Neural cell (in vitro differentiated cells): ENCODE results near the gene ZNF497. TPM values are rescaled to one million over a fixed set of nuclear protein-coding genes. Genes with fewer than 3 reads are reported as not detected.

Experiments used
- H2AFZ ChIP-seq: fragments of 200-600, 300-800 bp; sonication (generic), shearing (Covaris generic); 2 replicates; pipeline ENCODE4 v1.6.0; 2014; ENCODE audit warnings: low read depth, mild to moderate bottlenecking, antibody characterized with exemption, low read length, moderate library complexity
- H3F3A ChIP-seq: fragments of 200-600 bp; shearing (Covaris generic); 2 replicates; pipeline ENCODE4 v1.6.1; 2016; ENCODE audit warnings: mild to moderate bottlenecking, moderate library complexity, mixed read lengths, antibody characterized with exemption, low read length; ENCODE audit not compliant: insufficient read depth, poor library complexity, severe bottlenecking
- H3K27ac ChIP-seq: fragments of 200-600, 300-800 bp; sonication (generic), shearing (Covaris generic); 2 replicates; pipeline ENCODE4 v1.5.1; 2014; ENCODE audit warnings: mild to moderate bottlenecking, low read length, moderate library complexity
- H3K27me3 ChIP-seq: fragments of 300-800, 200-600 bp; sonication (generic), shearing (Covaris generic); 2 replicates; pipeline ENCODE4 v1.6.0; 2014; ENCODE audit warnings: mild to moderate bottlenecking, low read depth, low read length, moderate library complexity; ENCODE audit not compliant: insufficient read depth
- H3K36me3 ChIP-seq: fragments of 300-800, 200-600 bp; sonication (generic), shearing (Covaris generic); 2 replicates; pipeline ENCODE4 v1.5.1; 2014; ENCODE audit warnings: mild to moderate bottlenecking, antibody characterized with exemption, low read length, moderate library complexity; ENCODE audit not compliant: insufficient read depth
- H3K4me2 ChIP-seq: fragments of 300-800, 200-600 bp; sonication (generic), shearing (Covaris generic); 2 replicates; pipeline ENCODE4 v1.6.0; 2014; ENCODE audit warnings: mild to moderate bottlenecking, low read length
- H3K4me3 ChIP-seq: fragments of 300-800, 200-600 bp; sonication (generic), shearing (Covaris generic); 2 replicates; pipeline ENCODE4 v1.5.1; 2014; ENCODE audit warnings: mild to moderate bottlenecking, low read length, moderate library complexity
- H3K79me2 ChIP-seq: fragments of 200-600 bp; shearing (Covaris generic); replicated peaks from 2 replicates; pipeline ENCODE4 v1.6.0; 2014; ENCODE audit warnings: mild to moderate bottlenecking, low read length, moderate library complexity; ENCODE audit not compliant: insufficient read depth
- H3K9ac ChIP-seq: fragments of 300-800, 200-600 bp; sonication (generic), shearing (Covaris generic); 2 replicates; pipeline ENCODE4 v1.6.1; 2016; ENCODE audit warnings: mild to moderate bottlenecking, low read length, mixed read lengths
- H3K9me2 ChIP-seq: fragments of 200-600 bp; shearing (Covaris generic); 2 replicates; pipeline ENCODE4 v1.6.1; 2016; ENCODE audit warnings: mild to moderate bottlenecking, low read length, mixed read lengths; ENCODE audit not compliant: insufficient read depth
- H3K9me3 ChIP-seq: fragments of 200-600, 300-800 bp; sonication (generic), shearing (Covaris generic); 2 replicates; pipeline ENCODE4 v1.6.1; 2016; ENCODE audit warnings: mild to moderate bottlenecking, mixed run types, low read length, moderate library complexity, mixed read lengths
- H4K20me1 ChIP-seq: fragments of 200-600 bp; shearing (Covaris generic); 2 replicates; pipeline ENCODE4 v1.6.1; 2016; ENCODE audit warnings: mild to moderate bottlenecking, mixed run types; ENCODE audit not compliant: insufficient read depth
- EP300 ChIP-seq: fragments of 450-650 bp; conservative IDR thresholded peaks from 2 replicates; pipeline ENCODE4 v1.6.1; 2014; ENCODE audit warnings: antibody characterized with exemption, mild to moderate bottlenecking, moderate library complexity; ENCODE audit not compliant: poor library complexity, severe bottlenecking
- EZH2 ChIP-seq: fragments of 200-600, 300-800 bp; shearing (Covaris generic), sonication (generic); IDR thresholded peaks from 2 replicates; pipeline ENCODE4 v1.6.1; 2014; ENCODE audit warnings: antibody characterized with exemption, low read length, borderline replicate concordance, mild to moderate bottlenecking; ENCODE audit not compliant: insufficient read depth, poor library complexity, severe bottlenecking
- MXI1 ChIP-seq: fragments of 450-650 bp; conservative IDR thresholded peaks from 2 replicates; pipeline ENCODE4 v1.6.1; 2014; ENCODE audit warnings: antibody characterized with exemption, mild to moderate bottlenecking; ENCODE audit not compliant: poor library complexity, severe bottlenecking
- POLR2AphosphoS5 ChIP-seq: IDR thresholded peaks from 2 replicates; pipeline ENCODE4 v1.6.1; 2012
- RAD21 ChIP-seq: fragments of 450-650 bp; conservative IDR thresholded peaks from 2 replicates; pipeline ENCODE4 v1.6.1; 2014; ENCODE audit warnings: antibody characterized with exemption, mild to moderate bottlenecking, moderate library complexity
- SMC3 ChIP-seq: fragments of 450-650 bp; conservative IDR thresholded peaks from 2 replicates; pipeline ENCODE4 v1.6.1; 2014; ENCODE audit warnings: antibody characterized with exemption, mild to moderate bottlenecking, moderate library complexity; ENCODE audit not compliant: poor library complexity
- TAF1 ChIP-seq: IDR thresholded peaks from 2 replicates; pipeline ENCODE4 v1.6.1; 2012; ENCODE audit warnings: low read depth
- polyA plus RNA-seq: library from polyadenylated mRNA; depleted of rRNA; stranded (reverse); fragments of >200 nt; gene quantifications from 2 replicates; pipeline ENCODE4 v1.2.3, GENCODE V29; 2014
- TF ChIP-seq, protein P1 (sequence below): fragments of 450-650 bp; IDR thresholded peaks from 2 replicates; pipeline ENCODE4 v1.5.1; 2014; ENCODE audit warnings: antibody characterized with exemption, mild to moderate bottlenecking, moderate library complexity; ENCODE audit not compliant: poor library complexity, severe bottlenecking
- TF ChIP-seq, protein P2 (sequence below): IDR thresholded peaks from 2 replicates; pipeline ENCODE4 v1.6.1; 2012; ENCODE audit warnings: borderline replicate concordance

The ZNF497 gene
- polyA plus RNA-seq, 1 donor from 2014 or later, result 13.7 TPM

DNA sequence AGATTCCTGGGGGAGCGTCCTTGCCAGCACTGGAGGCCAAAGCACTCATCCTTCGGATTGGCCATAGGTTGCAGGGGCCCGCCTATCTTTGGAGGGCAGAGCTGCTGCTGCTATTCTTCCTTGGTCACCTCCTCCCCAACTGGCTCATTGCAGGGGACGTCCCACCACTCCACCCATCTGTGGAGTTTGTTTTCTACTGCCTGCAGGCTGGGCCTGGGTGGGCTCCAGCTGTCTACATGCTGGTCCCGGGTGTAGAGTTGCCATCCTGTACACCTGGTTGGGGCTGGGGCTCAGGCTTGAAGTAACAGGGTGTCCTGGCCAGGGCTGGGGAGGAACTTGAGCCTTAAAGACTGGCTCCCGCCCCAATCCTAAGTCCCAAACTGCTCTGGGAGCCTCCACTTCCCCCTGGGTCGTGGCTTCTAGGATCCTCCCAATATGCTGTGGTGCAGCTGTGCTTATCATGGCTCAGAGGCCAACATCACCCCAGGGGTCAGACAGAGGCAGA lies 35.0 kb upstream of the ZNF497 start:
- H3K27me3 ChIP-seq, result no peaks in the 10 kb centered on the region
- H3K4me2 ChIP-seq, result no peak overlapping the region
- no peak overlapping the region for H3K27ac ChIP-seq
- H3K79me2 ChIP-seq, result peaks cover 12% of the 10 kb centered on the region
- H3K36me3 ChIP-seq, result no peaks in the 10 kb centered on the region
- no peaks in the 10 kb centered on the region for H3F3A ChIP-seq
- no peak overlapping the region for H3K9ac ChIP-seq
- H3K4me3 ChIP-seq, result no peak overlapping the region
- H4K20me1 ChIP-seq, result no peaks in the 10 kb centered on the region
- no peak for TF ChIP-seq SMC3
- no peaks in the 10 kb centered on the region for H3K9me2 ChIP-seq
- H2AFZ ChIP-seq, result no peak overlapping the region
- H3K9me3 ChIP-seq, result no peaks in the 10 kb centered on the region

DNA sequence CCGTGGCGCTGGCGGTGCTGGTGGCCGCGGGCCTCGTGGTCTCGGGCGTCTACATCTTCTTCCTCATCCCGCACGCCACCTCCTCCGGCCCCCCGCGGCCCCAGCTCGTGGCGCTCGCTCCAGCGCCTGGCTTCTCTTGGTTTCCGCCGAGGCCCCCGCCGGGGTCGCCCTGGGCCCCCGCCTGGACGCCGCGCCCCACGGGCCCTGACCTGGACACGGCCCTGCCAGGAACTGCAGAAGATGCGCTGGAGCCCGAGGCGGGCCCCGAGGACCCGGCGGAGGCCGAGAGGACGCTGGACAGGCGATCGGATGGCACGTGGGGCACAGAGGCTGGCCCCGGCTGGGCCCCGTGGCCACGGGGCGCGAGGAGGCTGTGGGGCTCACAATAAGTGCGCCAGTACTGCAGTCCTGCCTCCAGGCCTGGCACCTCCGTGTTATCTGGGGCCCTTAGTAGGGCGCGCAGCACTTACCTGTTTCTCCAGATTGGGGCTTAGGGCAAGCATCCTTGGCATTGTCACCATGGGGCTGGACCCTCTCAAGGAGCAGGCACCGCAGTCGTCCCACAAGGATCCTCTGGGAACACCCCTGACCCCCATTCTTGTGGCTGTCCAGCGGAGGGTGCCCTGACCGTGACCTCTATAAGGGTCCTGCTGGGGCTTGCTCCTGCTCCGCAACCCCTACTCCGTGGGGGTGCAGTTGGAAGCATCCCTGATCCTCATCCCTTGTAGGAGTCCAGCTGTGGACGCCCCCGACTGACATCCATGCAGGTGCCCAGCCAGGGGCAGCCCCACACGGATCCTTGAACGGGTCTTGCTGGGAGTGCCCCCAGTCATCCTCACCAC lies 34.4 kb upstream of the ZNF497 start:
- Histone ChIP-seq H3K27me3 (no peaks in the 10 kb centered on the region), H3K9me3 (no peaks in the 10 kb centered on the region), H3K9ac (no peak overlapping the region), H2AFZ (no peak overlapping the region), H3K27ac (no peak overlapping the region), H3K9me2 (no peaks in the 10 kb centered on the region), H3K36me3 (no peaks in the 10 kb centered on the region), H3K4me3 (no peak overlapping the region), H3K4me2 (no peak overlapping the region), H3K79me2 (peaks cover 7% of the 10 kb centered on the region), H3F3A (no peaks in the 10 kb centered on the region), H4K20me1 (no peaks in the 10 kb centered on the region)
- TF ChIP-seq TAF1, result no peak
- TF ChIP-seq SMC3, result no peak
- no peak for TF ChIP-seq EP300
- TF ChIP-seq MXI1, result no peak
- TF ChIP-seq, protein P1, sequence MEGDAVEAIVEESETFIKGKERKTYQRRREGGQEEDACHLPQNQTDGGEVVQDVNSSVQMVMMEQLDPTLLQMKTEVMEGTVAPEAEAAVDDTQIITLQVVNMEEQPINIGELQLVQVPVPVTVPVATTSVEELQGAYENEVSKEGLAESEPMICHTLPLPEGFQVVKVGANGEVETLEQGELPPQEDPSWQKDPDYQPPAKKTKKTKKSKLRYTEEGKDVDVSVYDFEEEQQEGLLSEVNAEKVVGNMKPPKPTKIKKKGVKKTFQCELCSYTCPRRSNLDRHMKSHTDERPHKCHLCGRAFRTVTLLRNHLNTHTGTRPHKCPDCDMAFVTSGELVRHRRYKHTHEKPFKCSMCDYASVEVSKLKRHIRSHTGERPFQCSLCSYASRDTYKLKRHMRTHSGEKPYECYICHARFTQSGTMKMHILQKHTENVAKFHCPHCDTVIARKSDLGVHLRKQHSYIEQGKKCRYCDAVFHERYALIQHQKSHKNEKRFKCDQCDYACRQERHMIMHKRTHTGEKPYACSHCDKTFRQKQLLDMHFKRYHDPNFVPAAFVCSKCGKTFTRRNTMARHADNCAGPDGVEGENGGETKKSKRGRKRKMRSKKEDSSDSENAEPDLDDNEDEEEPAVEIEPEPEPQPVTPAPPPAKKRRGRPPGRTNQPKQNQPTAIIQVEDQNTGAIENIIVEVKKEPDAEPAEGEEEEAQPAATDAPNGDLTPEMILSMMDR, result no peak
- no peak for TF ChIP-seq EZH2
- no peak for TF ChIP-seq POLR2AphosphoS5
- TF ChIP-seq, protein P2, sequence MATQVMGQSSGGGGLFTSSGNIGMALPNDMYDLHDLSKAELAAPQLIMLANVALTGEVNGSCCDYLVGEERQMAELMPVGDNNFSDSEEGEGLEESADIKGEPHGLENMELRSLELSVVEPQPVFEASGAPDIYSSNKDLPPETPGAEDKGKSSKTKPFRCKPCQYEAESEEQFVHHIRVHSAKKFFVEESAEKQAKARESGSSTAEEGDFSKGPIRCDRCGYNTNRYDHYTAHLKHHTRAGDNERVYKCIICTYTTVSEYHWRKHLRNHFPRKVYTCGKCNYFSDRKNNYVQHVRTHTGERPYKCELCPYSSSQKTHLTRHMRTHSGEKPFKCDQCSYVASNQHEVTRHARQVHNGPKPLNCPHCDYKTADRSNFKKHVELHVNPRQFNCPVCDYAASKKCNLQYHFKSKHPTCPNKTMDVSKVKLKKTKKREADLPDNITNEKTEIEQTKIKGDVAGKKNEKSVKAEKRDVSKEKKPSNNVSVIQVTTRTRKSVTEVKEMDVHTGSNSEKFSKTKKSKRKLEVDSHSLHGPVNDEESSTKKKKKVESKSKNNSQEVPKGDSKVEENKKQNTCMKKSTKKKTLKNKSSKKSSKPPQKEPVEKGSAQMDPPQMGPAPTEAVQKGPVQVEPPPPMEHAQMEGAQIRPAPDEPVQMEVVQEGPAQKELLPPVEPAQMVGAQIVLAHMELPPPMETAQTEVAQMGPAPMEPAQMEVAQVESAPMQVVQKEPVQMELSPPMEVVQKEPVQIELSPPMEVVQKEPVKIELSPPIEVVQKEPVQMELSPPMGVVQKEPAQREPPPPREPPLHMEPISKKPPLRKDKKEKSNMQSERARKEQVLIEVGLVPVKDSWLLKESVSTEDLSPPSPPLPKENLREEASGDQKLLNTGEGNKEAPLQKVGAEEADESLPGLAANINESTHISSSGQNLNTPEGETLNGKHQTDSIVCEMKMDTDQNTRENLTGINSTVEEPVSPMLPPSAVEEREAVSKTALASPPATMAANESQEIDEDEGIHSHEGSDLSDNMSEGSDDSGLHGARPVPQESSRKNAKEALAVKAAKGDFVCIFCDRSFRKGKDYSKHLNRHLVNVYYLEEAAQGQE, result no peak
- TF ChIP-seq RAD21, result no peak
